Keratinocyte (primary cell): ENCODE results near the gene TMCC2. TPM values are rescaled to one million over a fixed set of nuclear protein-coding genes. Genes with fewer than 3 reads are reported as not detected.

Source experiments
- DNase-seq: peaks from one replicate; pipeline ENCODE4 v3.0.0-alpha.2; 2011; ENCODE audit warnings: low read depth, missing footprints, low spot score
- FAIRE-seq: peaks from 2 replicates; lab custom pipeline; 2011; peaks lifted over from hg19 to GRCh38; lab: Jason Lieb, UNC
- H2AFZ ChIP-seq: 2 replicates; pipeline ENCODE4 v1.6.0; 2012; ENCODE audit warnings: low read length, control low read depth, inconsistent platforms; ENCODE audit not compliant: control insufficient read depth
- H3K27ac ChIP-seq: 2 replicates; pipeline ENCODE4 v1.5.1; 2011; ENCODE audit warnings: low read length; ENCODE audit not compliant: control insufficient read depth, insufficient read depth
- H3K27me3 ChIP-seq: 3 replicates; pipeline ENCODE4 v1.6.0; 2011; ENCODE audit warnings: low read length; ENCODE audit not compliant: control insufficient read depth, insufficient read depth; ENCODE audit errors: extremely low read depth
- H3K36me3 ChIP-seq, 2 experiments: 2 replicates in 1 of 2; 3 replicates in 1 of 2; pipeline ENCODE4 v1.5.1; 2011; ENCODE audit warnings: low read length in 2 of 2, mild to moderate bottlenecking in 1 of 2; ENCODE audit not compliant: control insufficient read depth in 2 of 2, insufficient read depth in 2 of 2; ENCODE audit errors: extremely low read depth in 1 of 2
- H3K4me1 ChIP-seq: 3 replicates; pipeline ENCODE4 v1.5.1; 2011; ENCODE audit warnings: low read length; ENCODE audit not compliant: control insufficient read depth, insufficient read depth; ENCODE audit errors: extremely low read depth
- H3K4me2 ChIP-seq: 3 replicates; pipeline ENCODE4 v1.6.0; 2011; ENCODE audit warnings: low read depth, low read length; ENCODE audit not compliant: control insufficient read depth, insufficient read depth; ENCODE audit errors: extremely low read depth
- H3K4me3 ChIP-seq, 3 experiments: fragments of 200-600 bp in 1 of 3; sonication (generic) in 1 of 3; 2 replicates in 2 of 3; 3 replicates in 1 of 3; pipeline ENCODE4 v1.5.1; 2011 to 2016; ENCODE audit warnings: low read length in 3 of 3, mild to moderate bottlenecking in 3 of 3, control low read depth in 2 of 3, inconsistent platforms in 1 of 3, low read depth in 1 of 3, mixed read lengths in 1 of 3, mixed run types in 1 of 3, moderate library complexity in 1 of 3; ENCODE audit not compliant: control insufficient read depth in 2 of 3, insufficient read depth in 2 of 3; ENCODE audit errors: extremely low read depth in 1 of 3
- H3K79me2 ChIP-seq: 2 replicates; pipeline ENCODE4 v1.6.0; 2012; ENCODE audit warnings: low read length; ENCODE audit not compliant: control insufficient read depth, insufficient read depth
- H3K9ac ChIP-seq: 3 replicates; pipeline ENCODE4 v1.6.0; 2011; ENCODE audit warnings: low read length; ENCODE audit not compliant: control insufficient read depth, insufficient read depth; ENCODE audit errors: extremely low read depth
- H3K9me1 ChIP-seq: 3 replicates; pipeline ENCODE4 v1.6.0; 2011; ENCODE audit warnings: low read length; ENCODE audit not compliant: control insufficient read depth, insufficient read depth; ENCODE audit errors: extremely low read depth
- H3K9me3 ChIP-seq: 2 replicates; pipeline ENCODE4 v1.5.1; 2012; ENCODE audit warnings: low read depth, low read length; ENCODE audit not compliant: control insufficient read depth
- H4K20me1 ChIP-seq: 3 replicates; pipeline ENCODE4 v1.6.0; 2011; ENCODE audit warnings: low read length; ENCODE audit not compliant: control insufficient read depth, insufficient read depth; ENCODE audit errors: extremely low read depth
- CTCF ChIP-seq, 3 experiments: IDR thresholded peaks in 1 of 3; conservative IDR thresholded peaks in 1 of 3; optimal IDR thresholded peaks in 1 of 3; 2 replicates in 2 of 3; 3 replicates in 1 of 3; pipeline versions ENCODE3 to v1.5.1; 2011; ENCODE audit warnings: low read length in 3 of 3, mild to moderate bottlenecking in 3 of 3, moderate library complexity in 2 of 3, control low read depth in 1 of 3, inconsistent platforms in 1 of 3; ENCODE audit not compliant: insufficient read depth in 2 of 3; ENCODE audit errors: extremely low read depth in 1 of 3
- EZH2 ChIP-seq: IDR thresholded peaks from one replicate; pipeline ENCODE4 v1.6.1; 2012; ENCODE audit warnings: inconsistent platforms, mild to moderate bottlenecking, low read length, moderate library complexity
- dilution Hi-C: fragments of 300-500 bp; cut with MboI; formaldehyde crosslinking; loops from one replicate; pipeline ENCODE4 v1.7.0; 2020; ENCODE audit warnings: low sequenced_read_pairs; ENCODE audit not compliant: extremely low pct_ligation_motif_present
- polyA plus RNA-seq, 5 experiments: library from polyadenylated mRNA; depleted of rRNA in 3 of 5; stranded (reverse) in 3 of 5; stranded (forward) in 1 of 5; unstranded in 1 of 5; fragments of >200 nt; gene quantifications; 1 replicate in 1 of 5; 2 replicates in 3 of 5; 3 replicates in 1 of 5; pipeline versions ENCODE4 v1.2.1 to v1.2.3, GENCODE V29; 2011 to 2012; ENCODE audit warnings: missing spikeins in 2 of 5, low read depth in 1 of 5, low replicate concordance in 1 of 5

The TMCC2 gene
- polyA plus RNA-seq, 1 donor (not counting 4 experiments of a cell fraction or from before 2014, with no cell fraction given) = 0.60 TPM

- Histone ChIP-seq H3K4me1 (peaks cover 35% of the 10 kb centered on the region), H3K27me3 (no peaks in the 10 kb centered on the region), H3K79me2 (no peaks in the 10 kb centered on the region), H3K9me1 (no peaks in the 10 kb centered on the region), H3K4me3 (peak overlapping the region; percentile 51 to 78 (median 75)), H3K27ac (peak overlapping the region; percentile 76), H3K36me3 (no peaks in the 10 kb centered on the region), H4K20me1 (no peaks in the 10 kb centered on the region), H3K4me2 (peak overlapping the region; percentile 96), H3K9me3 (no peaks in the 10 kb centered on the region), H3K9ac (peak overlapping the region; percentile 64), H2AFZ (peak overlapping the region; percentile 80)
- TF ChIP-seq CTCF (optimal IDR thresholded peaks at IDR 0.05 in 1 of 3, IDR thresholded peaks at IDR 0.05 in 1 of 3, conservative IDR thresholded peaks at IDR 0.05 in 1 of 3; ENCODE audit: extremely low read depth in 1 of 3, insufficient read depth in 2 of 3, low read length in 3 of 3) = peak in 1 of 3 experiments; percentile 23
- TF ChIP-seq EZH2 = no peak
- dilution Hi-C loops = no loop called here
- peak; percentile 83 for DNase-seq
- FAIRE-seq = peak; percentile 86
These were observed 720 bp upstream of the TMCC2 start for GRCh38 chr1:205226868-205227583.

GRCh38 chr1:205228093-205228521 lies 361 bp downstream of the TMCC2 start:
- Histone ChIP-seq H3K4me2 (peak overlapping the region; percentile 85), H3K4me3 (peak overlapping the region; percentile 32 to 62 (median 49)), H3K9me3 (no peaks in the 10 kb centered on the region), H4K20me1 (no peaks in the 10 kb centered on the region), H3K36me3 (no peaks in the 10 kb centered on the region), H3K27me3 (no peaks in the 10 kb centered on the region), H3K4me1 (peaks cover 35% of the 10 kb centered on the region), H3K9me1 (no peaks in the 10 kb centered on the region), H3K9ac (peak overlapping the region; percentile 24), H3K79me2 (no peaks in the 10 kb centered on the region), H3K27ac (no peak overlapping the region), H2AFZ (no peak overlapping the region)
- FAIRE-seq (no peak), DNase-seq (no peak)
- dilution Hi-C loops = no loop called here
- TF ChIP-seq CTCF (optimal IDR thresholded peaks at IDR 0.05 in 1 of 3, IDR thresholded peaks at IDR 0.05 in 1 of 3, conservative IDR thresholded peaks at IDR 0.05 in 1 of 3; ENCODE audit: extremely low read depth in 1 of 3, insufficient read depth in 2 of 3, low read length in 3 of 3) (no peak), EZH2 (no peak)
